ENCODE data around the gene RRP8.
A peak's percentile ranks its signal among the peaks of the same experiment; 100 is the strongest.

RRP8 gene

GRCh38 chr11:6632116-6633073, 29.0 kb upstream of the RRP8 start:
- no peak for DNase-seq

- DNase-seq = no peak
These were observed 28.0 kb upstream of the RRP8 start for GRCh38 chr11:6631361-6631890.

- no peak for DNase-seq
These were observed 27.3 kb upstream of the RRP8 start for GRCh38 chr11:6630632-6631291.

GRCh38 chr11:6629892-6630631, 26.6 kb upstream of the RRP8 start:
- no peak for DNase-seq

GRCh38 chr11:6629573-6629891, 26.1 kb upstream of the RRP8 start:
- DNase-seq = no peak

- DNase-seq = no peak
These were observed 25.1 kb upstream of the RRP8 start for GRCh38 chr11:6628526-6628925.

- peak in 1 of 2 donors; percentile 37 for DNase-seq
These were observed 24.4 kb upstream of the RRP8 start for GRCh38 chr11:6627762-6628241.

- DNase-seq = no peak
These were observed 23.8 kb upstream of the RRP8 start for GRCh38 chr11:6626971-6627761.

GRCh38 chr11:6625832-6626420, 22.5 kb upstream of the RRP8 start:
- no peak for DNase-seq

GRCh38 chr11:6625156-6625831, 21.9 kb upstream of the RRP8 start:
- DNase-seq = no peak

- no peak for DNase-seq
These were observed 20.3 kb upstream of the RRP8 start for GRCh38 chr11:6623391-6624363.

- no peak for DNase-seq
These were observed 19.1 kb upstream of the RRP8 start for GRCh38 chr11:6622261-6623171.

GRCh38 chr11:6621711-6622211, 18.3 kb upstream of the RRP8 start:
- DNase-seq = no peak

- DNase-seq = no peak
These were observed 17.2 kb upstream of the RRP8 start for GRCh38 chr11:6620636-6621035.

GRCh38 chr11:6619004-6619745, 15.8 kb upstream of the RRP8 start, which contains the start of gene TPP1:
TSS of gene TPP1 (minus strand) at chr11:6619422. CDS start at chr11:6619400, 22 bp downstream.
- DNase-seq = peak; percentile 78 to 96

- DNase-seq = peak; percentile 30 to 85
These were observed 14.9 kb upstream of the RRP8 start for GRCh38 chr11:6618117-6619003.

- DNase-seq = peak in 1 of 2 donors; percentile 15
These were observed 13.9 kb upstream of the RRP8 start for GRCh38 chr11:6617315-6617781.

Data from bone marrow (tissue), 2 donors.